NCI-H187 (cell line): ENCODE data around the gene IGFBPL1.
"Not testable (repeated sequence)": the region's sequence is repeated elsewhere in the genome, so short reads cannot be mapped to it uniquely, and the experiment has no call there.

Experiments
- DNase-seq, 2 experiments: peaks; one replicate each; lab custom pipeline; 2025; lab: John Stamatoyannopoulos, UW

IGFBPL1 gene

GRCh38 chr9:38423973-38424843 is at the start of gene IGFBPL1:
TSS of gene IGFBPL1 (minus strand) at chr9:38424454. CDS start at chr9:38424424, 30 bp downstream.
- no peak for DNase-seq

- DNase-seq, result not testable (repeated sequence)
These were observed 48.5 kb upstream of the IGFBPL1 start for GRCh38 chr9:38472583-38473249.

- no peak for DNase-seq
These were observed 43.1 kb upstream of the IGFBPL1 start for GRCh38 chr9:38467404-38467803.

- no peak for DNase-seq
These were observed 29.6 kb upstream of the IGFBPL1 start for GRCh38 chr9:38453835-38454234.

- no peak for DNase-seq
These were observed 26.9 kb upstream of the IGFBPL1 start for GRCh38 chr9:38451162-38451561.

GRCh38 chr9:38447703-38448102 is 23.4 kb upstream of the IGFBPL1 start:
- no peak for DNase-seq

- DNase-seq, result no peak
These were observed 21.1 kb upstream of the IGFBPL1 start for GRCh38 chr9:38445154-38446043.

GRCh38 chr9:38443597-38443996 is 19.3 kb upstream of the IGFBPL1 start:
- no peak for DNase-seq

GRCh38 chr9:38443181-38443580 is 18.9 kb upstream of the IGFBPL1 start:
- DNase-seq, result no peak

GRCh38 chr9:38442473-38443096 is 18.3 kb upstream of the IGFBPL1 start:
- no peak for DNase-seq

- DNase-seq, result no peak
These were observed 17.3 kb upstream of the IGFBPL1 start for GRCh38 chr9:38441347-38442085.

- no peak for DNase-seq
These were observed 16.3 kb upstream of the IGFBPL1 start for GRCh38 chr9:38440516-38440915.

- DNase-seq, result no peak
These were observed 15.7 kb upstream of the IGFBPL1 start for GRCh38 chr9:38439916-38440301.

GRCh38 chr9:38439291-38439915 is 15.1 kb upstream of the IGFBPL1 start:
- DNase-seq, result no peak

- DNase-seq, result no peak
These were observed 13.1 kb upstream of the IGFBPL1 start for GRCh38 chr9:38437193-38437823.

- no peak for DNase-seq
These were observed 12.5 kb upstream of the IGFBPL1 start for GRCh38 chr9:38436708-38437107.

- DNase-seq, result no peak
These were observed 11.3 kb upstream of the IGFBPL1 start for GRCh38 chr9:38435521-38435920.

GRCh38 chr9:38434853-38435252 is 10.6 kb upstream of the IGFBPL1 start:
- no peak for DNase-seq

- DNase-seq, result no peak
These were observed 10.1 kb upstream of the IGFBPL1 start for GRCh38 chr9:38434365-38434764.

- DNase-seq, result no peak
These were observed 8.8 kb upstream of the IGFBPL1 start for GRCh38 chr9:38432922-38433510.
